ENCODE data around the gene PRXL2C. TPM values are rescaled to one million over a fixed set of nuclear protein-coding genes. Genes with fewer than 3 reads are reported as not detected.

The PRXL2C gene
- total RNA-seq, 1 donor from 2014 or later, result 32.4 TPM

- Histone ChIP-seq H3K27ac (no peak overlapping the region), H3K36me3 (no peaks in the 10 kb centered on the region), H3K4me1 (no peaks in the 10 kb centered on the region), H3K4me3 (no peak overlapping the region), H3K9me3 (no peaks in the 10 kb centered on the region), H3K27me3 (no peaks in the 10 kb centered on the region)
- TF ChIP-seq, protein P1, sequence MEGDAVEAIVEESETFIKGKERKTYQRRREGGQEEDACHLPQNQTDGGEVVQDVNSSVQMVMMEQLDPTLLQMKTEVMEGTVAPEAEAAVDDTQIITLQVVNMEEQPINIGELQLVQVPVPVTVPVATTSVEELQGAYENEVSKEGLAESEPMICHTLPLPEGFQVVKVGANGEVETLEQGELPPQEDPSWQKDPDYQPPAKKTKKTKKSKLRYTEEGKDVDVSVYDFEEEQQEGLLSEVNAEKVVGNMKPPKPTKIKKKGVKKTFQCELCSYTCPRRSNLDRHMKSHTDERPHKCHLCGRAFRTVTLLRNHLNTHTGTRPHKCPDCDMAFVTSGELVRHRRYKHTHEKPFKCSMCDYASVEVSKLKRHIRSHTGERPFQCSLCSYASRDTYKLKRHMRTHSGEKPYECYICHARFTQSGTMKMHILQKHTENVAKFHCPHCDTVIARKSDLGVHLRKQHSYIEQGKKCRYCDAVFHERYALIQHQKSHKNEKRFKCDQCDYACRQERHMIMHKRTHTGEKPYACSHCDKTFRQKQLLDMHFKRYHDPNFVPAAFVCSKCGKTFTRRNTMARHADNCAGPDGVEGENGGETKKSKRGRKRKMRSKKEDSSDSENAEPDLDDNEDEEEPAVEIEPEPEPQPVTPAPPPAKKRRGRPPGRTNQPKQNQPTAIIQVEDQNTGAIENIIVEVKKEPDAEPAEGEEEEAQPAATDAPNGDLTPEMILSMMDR (IDR thresholded peaks at IDR 0.05), result no peak
- no peak for DNase-seq (ENCODE audit: low spot score in 2 of 2)
- intact Hi-C loops (cut with DNase I), result no loop called here
These were observed 33.5 kb downstream of the PRXL2C start for GRCh38 chr9:96621618-96622017.

GRCh38 chr9:96620832-96621269, 34.3 kb downstream of the PRXL2C start:
- intact Hi-C loops (cut with DNase I), result no loop called here
- Histone ChIP-seq H3K9me3 (no peaks in the 10 kb centered on the region), H3K27me3 (no peaks in the 10 kb centered on the region), H3K4me3 (no peak overlapping the region), H3K36me3 (no peaks in the 10 kb centered on the region), H3K4me1 (no peaks in the 10 kb centered on the region), H3K27ac (no peak overlapping the region)
- TF ChIP-seq, protein P1 (IDR thresholded peaks at IDR 0.05), result no peak
- no peak for DNase-seq (ENCODE audit: low spot score in 2 of 2)

DNA sequence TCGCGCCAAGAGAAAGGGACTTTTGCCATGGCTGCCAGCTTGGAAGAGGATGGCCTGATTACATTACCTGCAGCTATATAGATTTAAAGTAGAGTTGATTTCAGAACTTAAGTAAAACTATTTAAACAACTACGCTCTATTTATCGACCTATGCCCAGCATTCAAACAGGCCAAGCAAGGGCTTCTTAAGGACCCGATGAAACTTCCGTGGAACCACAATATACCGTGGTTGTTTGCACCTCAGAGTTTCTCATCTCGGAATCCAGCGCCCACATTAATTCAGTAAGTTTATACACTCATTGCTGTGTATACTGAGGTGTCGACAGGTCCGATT, 35.0 kb downstream of the PRXL2C start:
- TF ChIP-seq, protein P1 (IDR thresholded peaks at IDR 0.05), result no peak
- no peaks in the 10 kb centered on the region for H3K4me1 ChIP-seq
- H3K27ac ChIP-seq, result peak overlapping the region in 1 of 2 donors; percentile 69

GRCh38 chr9:96619491-96620180, 35.5 kb downstream of the PRXL2C start, which contains the start of gene CDC14B:
Gene CDC14B, minus strand, starts transcription at chr9:96619843. Its CDS starts 465 bp downstream, at chr9:96619378.
- Histone ChIP-seq H3K27ac (peak within 1 kb of the TSS; percentile 91 to 93), H3K4me3 (peak within 1 kb of the TSS; percentile 98), H3K9me3 (no peaks in the 10 kb centered on the region), H3K4me1 (no peaks in the 10 kb centered on the region), H3K27me3 (no peaks in the 10 kb centered on the region), H3K36me3 (no peaks in the 10 kb centered on the region)
- TF ChIP-seq, protein P1 (IDR thresholded peaks at IDR 0.05), result peak in 1 of 3 experiments; percentile 37
- intact Hi-C loops (cut with DNase I), result loop anchor here (1.0 to 10.0 kb wide), 7 partner anchors 35 to 1112 kb away; partner anchors contain the start of genes SLC35D2 and ZNF367
- DNase-seq (ENCODE audit: low spot score in 2 of 2), result peak; percentile 77 to 95

More for the DNA sequence above, 35.0 kb downstream of the PRXL2C start:
- no peaks in the 10 kb centered on the region for H3K36me3 ChIP-seq
- no peak for DNase-seq (ENCODE audit: low spot score in 2 of 2)
- no peaks in the 10 kb centered on the region for H3K27me3 ChIP-seq
- peak overlapping the region; percentile 98 for H3K4me3 ChIP-seq
- H3K9me3 ChIP-seq, result no peaks in the 10 kb centered on the region
- intact Hi-C loops (cut with DNase I), result no loop called here

DNA sequence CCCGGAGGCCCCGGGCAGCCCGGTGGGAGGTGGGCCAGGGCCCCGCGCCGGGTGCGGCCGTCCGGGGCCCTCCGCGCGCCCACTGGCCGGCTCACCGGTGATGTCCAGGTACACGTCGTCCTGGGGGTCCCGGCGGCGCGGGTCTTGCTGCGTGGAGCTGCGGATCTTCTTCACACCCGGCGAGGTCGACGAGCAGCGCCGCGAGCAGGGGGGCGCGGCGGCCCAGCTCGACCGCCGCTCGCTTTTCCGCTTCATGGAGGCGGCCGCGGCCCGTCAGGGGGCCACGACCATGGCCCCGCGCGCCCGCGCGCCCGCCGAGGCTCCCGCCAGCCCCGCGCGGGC, 36.0 kb downstream of the PRXL2C start:
- Histone ChIP-seq H3K27ac (peak overlapping the region; percentile 91 to 93), H3K36me3 (no peaks in the 10 kb centered on the region), H3K9me3 (no peaks in the 10 kb centered on the region), H3K4me3 (peak overlapping the region; percentile 98), H3K27me3 (no peaks in the 10 kb centered on the region), H3K4me1 (no peaks in the 10 kb centered on the region)
- intact Hi-C loops (cut with DNase I), result loop anchor here (1.0 to 10.0 kb wide), 7 partner anchors 35 to 1112 kb away; partner anchors contain the start of genes SLC35D2 and ZNF367
- DNase-seq (ENCODE audit: low spot score in 2 of 2), result no peak
- TF ChIP-seq, protein P1 (IDR thresholded peaks at IDR 0.05), result no peak

Data from ascending aorta (tissue), 2 donors.